SK-N-SH (cell line): ENCODE results near the gene ZNF837. TPM values are rescaled to one million over a fixed set of nuclear protein-coding genes. Genes with fewer than 3 reads are reported as not detected.

Experiments used
- CTCF ChIA-PET: fragments of 300-600, 350-600 bp; formaldehyde crosslinking; extraction: SDS; loops from one replicate; lab custom pipeline; 2021; lab: Yijun Ruan, JAX
- POLR2A ChIA-PET: fragments of 350-600 bp; sonication (Branson Sonifier 250); formaldehyde crosslinking; extraction: SDS; loops from one replicate; lab custom pipeline; 2020; ENCODE audit warnings: antibody characterized with exemption, inconsistent platforms; lab: Yijun Ruan, JAX
- DNase-seq: peaks from one replicate; pipeline ENCODE4 v3.0.0; 2012
- H2AFZ ChIP-seq: fragments of 200-600 bp; sonication (generic); 2 replicates; pipeline ENCODE4 v1.8.1; 2016; ENCODE audit warnings: antibody characterized with exemption, mild to moderate bottlenecking, low read depth
- H3F3A ChIP-seq: fragments of 200-600 bp; sonication (generic); replicated peaks from 2 replicates; pipeline ENCODE3; 2016; ENCODE audit warnings: antibody characterized with exemption, mild to moderate bottlenecking; ENCODE audit not compliant: insufficient read depth
- H3K27ac ChIP-seq, 2 experiments: fragments of 200-500 bp in 1 of 2; fragments of 200-600 bp in 1 of 2; sonication (Bioruptor generic) in 1 of 2; sonication (generic), shearing (Covaris generic) in 1 of 2; 2 replicates each; pipeline versions ENCODE4 v1.5.1 to v1.6.1; 2014 to 2016; ENCODE audit warnings: low read depth in 2 of 2, inconsistent platforms in 1 of 2, low read length in 1 of 2, mild to moderate bottlenecking in 1 of 2, mixed read lengths in 1 of 2
- H3K27me3 ChIP-seq: fragments of 200-600 bp; sonication (generic), shearing (Covaris generic); 2 replicates; pipeline ENCODE4 v1.6.1; 2016; ENCODE audit warnings: mixed run types; ENCODE audit not compliant: insufficient read depth
- H3K36me3 ChIP-seq, 2 experiments: fragments of 200-500 bp in 1 of 2; fragments of 200-600 bp in 1 of 2; sonication (Bioruptor generic) in 1 of 2; sonication (generic) in 1 of 2; replicated peaks in 1 of 2; 2 replicates each; pipeline versions ENCODE3 to v1.5.1; 2014 to 2016; ENCODE audit warnings: low read length in 1 of 2, mild to moderate bottlenecking in 1 of 2; ENCODE audit not compliant: insufficient read depth in 2 of 2, control insufficient read depth in 1 of 2
- H3K4me1 ChIP-seq, 2 experiments: fragments of 200-500 bp in 1 of 2; fragments of 200-600 bp in 1 of 2; sonication (Bioruptor generic) in 1 of 2; sonication (generic), shearing (Covaris generic) in 1 of 2; 2 replicates each; pipeline versions ENCODE4 v1.5.1 to v1.6.1; 2014 to 2016; ENCODE audit warnings: low read depth in 1 of 2, low read length in 1 of 2, mixed run types in 1 of 2; ENCODE audit not compliant: insufficient read depth in 2 of 2, control insufficient read depth in 1 of 2
- H3K4me2 ChIP-seq: fragments of 200-600 bp; sonication (generic), shearing (Covaris generic); 2 replicates; pipeline ENCODE4 v1.6.1; 2017; ENCODE audit warnings: mixed run types
- H3K4me3 ChIP-seq, 2 experiments: fragments of 200-500 bp in 1 of 2; fragments of 200-600 bp in 1 of 2; sonication (Bioruptor generic) in 1 of 2; sonication (generic), shearing (Covaris generic) in 1 of 2; 2 replicates each; pipeline versions ENCODE4 v1.5.1 to v1.8.1; 2014 to 2016; ENCODE audit warnings: low read depth in 2 of 2, inconsistent platforms in 1 of 2, low read length in 1 of 2, mild to moderate bottlenecking in 1 of 2, mixed read lengths in 1 of 2, moderate library complexity in 1 of 2
- H3K79me2 ChIP-seq: fragments of 200-600 bp; sonication (generic); 2 replicates; pipeline ENCODE4 v1.8.1; 2017; ENCODE audit warnings: mild to moderate bottlenecking; ENCODE audit not compliant: insufficient read depth
- H3K9ac ChIP-seq: fragments of 200-600 bp; sonication (generic); 2 replicates; pipeline ENCODE4 v1.6.1; 2017; ENCODE audit warnings: mixed run types
- H3K9me2 ChIP-seq: fragments of 200-600 bp; sonication (generic); 2 replicates; pipeline ENCODE4 v1.6.1; 2017; ENCODE audit warnings: mixed run types
- H3K9me3 ChIP-seq: fragments of 200-600 bp; sonication (generic); 2 replicates; pipeline ENCODE4 v1.6.1; 2017; ENCODE audit warnings: mixed run types, mild to moderate bottlenecking, moderate library complexity
- H4K20me1 ChIP-seq: fragments of 200-600 bp; sonication (generic); 2 replicates; pipeline ENCODE4 v1.6.1; 2017; ENCODE audit warnings: mild to moderate bottlenecking, mixed run types; ENCODE audit not compliant: insufficient read depth
- CHD2 ChIP-seq: fragments of 150-350 bp; IDR thresholded peaks from 2 replicates; pipeline ENCODE4 v1.6.1; 2018; ENCODE audit warnings: low read length; ENCODE audit not compliant: partially characterized antibody
- CTCF ChIP-seq: fragments of 200-600 bp; sonication (generic); IDR thresholded peaks from 2 replicates; pipeline ENCODE4 v1.6.1; 2017; ENCODE audit warnings: antibody characterized with exemption, mild to moderate bottlenecking, moderate library complexity
- FOXJ3 ChIP-seq: sonication (generic); formaldehyde crosslinking; IDR thresholded peaks from 2 replicates; pipeline ENCODE4 v1.5.1; 2020; ENCODE audit warnings: mild to moderate bottlenecking, missing genetic modification reagents
- FOXM1 ChIP-seq: IDR thresholded peaks from 2 replicates; pipeline ENCODE4 v1.4.0; 2012; ENCODE audit warnings: low read depth, mild to moderate bottlenecking
- GABPA ChIP-seq: IDR thresholded peaks from 2 replicates; pipeline ENCODE4 v1.4.0; 2012; ENCODE audit warnings: low read depth, mild to moderate bottlenecking
- JUND ChIP-seq: IDR thresholded peaks from 2 replicates; pipeline ENCODE4 v1.4.0; 2012
- MAX ChIP-seq: IDR thresholded peaks from 2 replicates; pipeline ENCODE4 v1.4.0; 2012; ENCODE audit warnings: low read depth
- POLR2AphosphoS5 ChIP-seq: IDR thresholded peaks from 2 replicates; pipeline ENCODE4 v1.6.1; 2012; ENCODE audit warnings: low read depth, low read length
- RAD21 ChIP-seq: IDR thresholded peaks from 2 replicates; pipeline ENCODE4 v1.6.1; 2012; ENCODE audit warnings: mild to moderate bottlenecking, low read length
- SMC3 ChIP-seq: IDR thresholded peaks from 2 replicates; pipeline ENCODE4 v1.6.1; 2012; ENCODE audit warnings: low read depth, low read length, improper control_type of control experiment
- TCF12 ChIP-seq: IDR thresholded peaks from 2 replicates; pipeline ENCODE4 v1.4.0; 2012
- TEAD4 ChIP-seq: IDR thresholded peaks from 2 replicates; pipeline ENCODE4 v1.4.0; 2012; ENCODE audit warnings: mild to moderate bottlenecking, borderline replicate concordance; ENCODE audit not compliant: insufficient read depth
- WGBS: methylation state at CpG from one replicate; pipeline ENCODE4 v1.1.6; 2017; ENCODE audit warnings: low lambda C conversion rate; 5-methylcytosine and 5-hydroxymethylcytosine counted together
- polyA plus RNA-seq, 3 experiments: library from polyadenylated mRNA; depleted of rRNA; stranded (reverse); fragments of >200 nt; gene quantifications; 2 replicates each; pipeline ENCODE4 v1.2.3, GENCODE V29; 2012

The ZNF837 gene
- polyA plus RNA-seq, 1 of the 3 experiments (the other 2 are of a cell fraction) = 1.6 TPM

GRCh38 chr19:58330458-58330857 lies 50.4 kb downstream of the ZNF837 start:
- H3K27ac ChIP-seq = peak overlapping the region in 1 of 2 experiments; percentile 31; a peak in 1 of 4 replicates
- no peak overlapping the region for H3K9ac ChIP-seq
- no peaks in the 10 kb centered on the region for H3K27me3 ChIP-seq
- H4K20me1 ChIP-seq = no peaks in the 10 kb centered on the region
- peaks cover 46% of the 10 kb centered on the region for H3K79me2 ChIP-seq
- no peak overlapping the region for H2AFZ ChIP-seq
- H3K9me2 ChIP-seq = no peaks in the 10 kb centered on the region
- H3K4me1 ChIP-seq = peaks cover 0 to 15% of the 10 kb centered on the region in 2 experiments; a peak in 1 of 4 replicates
- no peak for TF ChIP-seq CTCF
- no peak for TF ChIP-seq JUND
- no peak for TF ChIP-seq POLR2AphosphoS5
- no peak for TF ChIP-seq TCF12
- no peak for TF ChIP-seq GABPA
- TF ChIP-seq FOXJ3 = no peak
- TF ChIP-seq MAX = no peak
- no peak for TF ChIP-seq TEAD4
- TF ChIP-seq FOXM1 = no peak
- H3F3A ChIP-seq = no peaks in the 10 kb centered on the region
- DNase-seq = no peak
- ChIA-PET CTCF (interaction anchor here (0.8 kb wide), 2 partner anchors 9 to 16 kb away, joined by 3 read pairs; no protein-coding TSS in a partner anchor), POLR2A (no interaction called here)
- H3K4me2 ChIP-seq = no peak overlapping the region
- H3K36me3 ChIP-seq = peaks cover 7 to 9% of the 10 kb centered on the region in 2 experiments
- no peaks in the 10 kb centered on the region for H3K9me3 ChIP-seq
- H3K4me3 ChIP-seq = no peak overlapping the region
- 79% methylated on average over 4 of the region's 4 CpGs for WGBS

- Histone ChIP-seq H3K4me3 (no peak overlapping the region; a peak in 1 of 4 replicates), H3K36me3 (no peaks in the 10 kb centered on the region), H3K4me1 (peaks cover 0 to 19% of the 10 kb centered on the region in 2 experiments; a peak in 1 of 4 replicates), H3K79me2 (peaks cover 54% of the 10 kb centered on the region), H3F3A (no peaks in the 10 kb centered on the region), H3K9ac (no peak overlapping the region), H4K20me1 (no peaks in the 10 kb centered on the region), H3K4me2 (peak overlapping the region; percentile 92; the same call in 1 of the 2 replicates), H3K9me3 (no peaks in the 10 kb centered on the region), H2AFZ (no peak overlapping the region), H3K9me2 (no peaks in the 10 kb centered on the region), H3K27ac (no peak overlapping the region), H3K27me3 (no peaks in the 10 kb centered on the region)
- WGBS = 71% methylated on average over 10 of the region's 10 CpGs
- DNase-seq = peak; percentile 61
- ChIA-PET POLR2A (interaction anchor here (0.9 kb wide), 1 partner anchor 58 kb away, joined by 3 read pairs; the partner anchor contains the start of gene RPS5), CTCF (interaction anchor here (1.0 to 3.7 kb wide), 7 partner anchors 18 to 191 kb away, joined by 3 to 17 read pairs (median 4); partner anchors contain the start of gene ZBTB45)
- TF ChIP-seq CHD2 = no peak
- peak; percentile 40; the same call in 1 of the 2 replicates for TF ChIP-seq SMC3
- TF ChIP-seq CTCF = peak; percentile 42
- TF ChIP-seq RAD21 = peak; percentile 60
Observed at GRCh38 chr19:58328999-58329398, 51.8 kb downstream of the ZNF837 start.
